Spleen (tissue), 11 donors: ENCODE data around the gene TMEM100. TPM values are rescaled to one million over a fixed set of nuclear protein-coding genes. Genes with fewer than 3 reads are reported as not detected.

Experiments used
- DNase-seq: peaks from one replicate; pipeline ENCODE4 v3.0.0-alpha.2; 2020
- H3K27ac ChIP-seq, 8 donors: fragments of 200-600 bp; sonication (generic) in 7 of 8; 1 replicate in 4 of 8; 2 replicates in 4 of 8; pipeline versions ENCODE4 v1.5.0 to v1.8.0; 2016 to 2021; ENCODE audit warnings: inconsistent platforms in 4 of 8, mild to moderate bottlenecking in 4 of 8, moderate library complexity in 1 of 8
- H3K27me3 ChIP-seq, 7 donors: fragments of 200-600 bp; sonication (generic) in 6 of 7; replicated peaks in 1 of 7; 1 replicate in 4 of 7; 2 replicates in 3 of 7; pipeline versions ENCODE4 v1.5.0 to v1.8.0; 2016 to 2021; ENCODE audit warnings: inconsistent platforms in 3 of 7, mild to moderate bottlenecking in 1 of 7
- H3K36me3 ChIP-seq, 6 donors: fragments of 200-600 bp; sonication (generic) in 5 of 6; 1 replicate in 4 of 6; 2 replicates in 2 of 6; pipeline versions ENCODE4 v1.5.0 to v1.8.0; 2016 to 2021; ENCODE audit warnings: inconsistent platforms in 2 of 6
- H3K4me1 ChIP-seq, 6 donors: fragments of 200-600 bp; sonication (generic) in 5 of 6; 1 replicate in 3 of 6; 2 replicates in 3 of 6; pipeline versions ENCODE4 v1.5.0 to v1.8.0; 2016 to 2021; ENCODE audit warnings: inconsistent platforms in 3 of 6
- H3K4me3 ChIP-seq, 8 donors: fragments of 200-600 bp; sonication (generic) in 7 of 8; 1 replicate in 4 of 8; 2 replicates in 4 of 8; pipeline versions ENCODE4 v1.5.0 to v1.8.0; 2016 to 2021; ENCODE audit warnings: inconsistent platforms in 4 of 8, mild to moderate bottlenecking in 4 of 8, moderate library complexity in 2 of 8
- H3K9me3 ChIP-seq, 8 donors: fragments of 200-600 bp; sonication (generic) in 7 of 8; 1 replicate in 4 of 8; 2 replicates in 4 of 8; pipeline versions ENCODE4 v1.5.0 to v1.8.0; 2016 to 2021; ENCODE audit warnings: inconsistent platforms in 4 of 8
- CTCF ChIP-seq, 11 experiments: fragments of 200-600 bp in 7 of 11; fragments of 450-650 bp in 4 of 11; sonication (generic) in 4 of 11; IDR thresholded peaks in 8 of 11; conservative IDR thresholded peaks in 3 of 11; 1 replicate in 7 of 11; 2 replicates in 4 of 11; pipeline versions ENCODE4 v1.4.0 to v1.8.0; 2016 to 2021; ENCODE audit warnings: antibody characterized with exemption in 11 of 11, inconsistent platforms in 4 of 11, mild to moderate bottlenecking in 1 of 11
- POLR2A ChIP-seq, 3 donors: fragments of 450-650 bp; IDR thresholded peaks; one replicate each; pipeline ENCODE4 v1.5.1; 2017; ENCODE audit warnings: antibody characterized with exemption in 3 of 3, mild to moderate bottlenecking in 1 of 3
- POLR2AphosphoS5 ChIP-seq, 3 donors: sonication (generic); formaldehyde crosslinking; IDR thresholded peaks; one replicate each; pipeline ENCODE4 v1.5.1; 2017; ENCODE audit warnings: antibody characterized with exemption in 3 of 3
- WGBS, 5 donors: extraction: QIAGEN DNeasy Blood & Tissue Kit in 3 of 5; methylation state at CpG; one replicate each; pipeline versions ENCODE4 v1.1.5 to v1.1.7; 2013 to 2018; 5-methylcytosine and 5-hydroxymethylcytosine counted together
- intact Hi-C: fragments of 100-400 bp; cut with DNase I; formaldehyde crosslinking; loops from one replicate; pipeline ENCODE4 v1.15.0; 2023; ENCODE audit warnings: low total_unique reads
- polyA plus RNA-seq, 3 donors: library from polyadenylated mRNA; stranded (reverse); fragments of 200-250 nt; gene quantifications; one replicate each; pipeline ENCODE4 v1.2.1, GENCODE V29; 2013
- total RNA-seq, 7 donors: library from RNA; depleted of rRNA in 3 of 7; stranded (reverse); fragments of >200 nt in 3 of 7; fragmentation: NEBNext Ultra II Directional in 4 of 7; extraction: Animal tissue kit (Norgen Biotek cat#: 25700) in 4 of 7; gene quantifications; one replicate each; pipeline versions ENCODE4 v1.1.0 to v1.2.1, GENCODE V29; 2016 to 2021
- donor health status: healthy with polysubstance abuse.
- donor health status: DM: no; HTN: no; CAD: no; lungs with moderate emphysema.
- donor health status: DM: no; HTN: no; CAD: no.
- donor health status: Bipolar disorder and iron deficiency.
- donor health status: healthy.
- donor health status: DM: no; HTN: no; CAD: no.
- donor health status: DM: yes; HTN: yes; CAD: no.

The TMEM100 gene
- total and polyA plus RNA-seq, 10 donors: 1.3 to 19.8 (median 3.5) TPM

GRCh38 chr17:55745258-55745657, 22.6 kb upstream of the TMEM100 start:
- TF ChIP-seq CTCF (IDR thresholded peaks at IDR 0.05 in 8 of 11, conservative IDR thresholded peaks at IDR 0.05 in 3 of 11) (no peak), POLR2A (IDR thresholded peaks at IDR 0.05) (no peak), POLR2AphosphoS5 (IDR thresholded peaks at IDR 0.05) (no peak)
- Histone ChIP-seq H3K4me3 (no peak overlapping the region), H3K27ac (no peak overlapping the region), H3K9me3 (no peaks in the 10 kb centered on the region), H3K4me1 (peaks cover 0 to 1% (median 0%) of the 10 kb centered on the region in 6 donors), H3K36me3 (no peaks in the 10 kb centered on the region), H3K27me3 (no peaks in the 10 kb centered on the region)
- WGBS, 5 donors: 94 to 100% (median 96%) methylated on average over 1 of the region's 1 CpG
- intact Hi-C loops: no loop called here
- no peak for DNase-seq

- TF ChIP-seq POLR2AphosphoS5 (IDR thresholded peaks at IDR 0.05): no peak
- no peak for TF ChIP-seq CTCF (IDR thresholded peaks at IDR 0.05 in 8 of 11, conservative IDR thresholded peaks at IDR 0.05 in 3 of 11)
- no peak for TF ChIP-seq POLR2A (IDR thresholded peaks at IDR 0.05)
- Histone ChIP-seq H3K36me3 (no peaks in the 10 kb centered on the region), H3K27ac (no peak overlapping the region), H3K9me3 (no peaks in the 10 kb centered on the region), H3K4me1 (no peaks in the 10 kb centered on the region), H3K4me3 (no peak overlapping the region), H3K27me3 (no peaks in the 10 kb centered on the region)
- DNase-seq: no peak
- intact Hi-C loops: no loop called here
- 54 to 81% (median 68%) methylated on average over 3 of the region's 3 CpGs for WGBS, 5 donors
Observed at GRCh38 chr17:55743103-55743679, 20.5 kb upstream of the TMEM100 start.

GRCh38 chr17:55742272-55743102, 19.8 kb upstream of the TMEM100 start:
- no peak for DNase-seq
- H3K4me3 ChIP-seq: peak overlapping the region in 1 of 8 donors; percentile 13
- intact Hi-C loops: no loop called here
- H3K27me3 ChIP-seq: no peaks in the 10 kb centered on the region
- H3K36me3 ChIP-seq: no peaks in the 10 kb centered on the region
- H3K27ac ChIP-seq: no peak overlapping the region
- no peak for TF ChIP-seq CTCF (IDR thresholded peaks at IDR 0.05 in 8 of 11, conservative IDR thresholded peaks at IDR 0.05 in 3 of 11)
- TF ChIP-seq POLR2AphosphoS5 (IDR thresholded peaks at IDR 0.05): no peak
- no peak for TF ChIP-seq POLR2A (IDR thresholded peaks at IDR 0.05)
- H3K9me3 ChIP-seq: no peaks in the 10 kb centered on the region
- 59 to 76% (median 69%) methylated on average over 12 of the region's 12 CpGs for WGBS, 5 donors
- no peaks in the 10 kb centered on the region for H3K4me1 ChIP-seq

GRCh38 chr17:55741356-55741700, 18.7 kb upstream of the TMEM100 start:
- Histone ChIP-seq H3K36me3 (no peaks in the 10 kb centered on the region), H3K4me1 (no peaks in the 10 kb centered on the region), H3K9me3 (no peaks in the 10 kb centered on the region), H3K27me3 (peaks cover 0 to 4% (median 0%) of the 10 kb centered on the region in 7 donors), H3K4me3 (no peak overlapping the region), H3K27ac (no peak overlapping the region)
- WGBS, 5 donors: 86 to 96% (median 91%) methylated on average over 3 of the region's 3 CpGs
- TF ChIP-seq POLR2A (IDR thresholded peaks at IDR 0.05) (no peak), POLR2AphosphoS5 (IDR thresholded peaks at IDR 0.05) (no peak), CTCF (IDR thresholded peaks at IDR 0.05 in 8 of 11, conservative IDR thresholded peaks at IDR 0.05 in 3 of 11) (no peak)
- intact Hi-C loops: no loop called here
- DNase-seq: no peak
